Measurements from ENCODE around the gene KDM1A.
"Not testable (repeated sequence)": the region's sequence is repeated elsewhere in the genome, so short reads cannot be mapped to it uniquely, and the experiment has no call there.

KDM1A gene

DNA sequence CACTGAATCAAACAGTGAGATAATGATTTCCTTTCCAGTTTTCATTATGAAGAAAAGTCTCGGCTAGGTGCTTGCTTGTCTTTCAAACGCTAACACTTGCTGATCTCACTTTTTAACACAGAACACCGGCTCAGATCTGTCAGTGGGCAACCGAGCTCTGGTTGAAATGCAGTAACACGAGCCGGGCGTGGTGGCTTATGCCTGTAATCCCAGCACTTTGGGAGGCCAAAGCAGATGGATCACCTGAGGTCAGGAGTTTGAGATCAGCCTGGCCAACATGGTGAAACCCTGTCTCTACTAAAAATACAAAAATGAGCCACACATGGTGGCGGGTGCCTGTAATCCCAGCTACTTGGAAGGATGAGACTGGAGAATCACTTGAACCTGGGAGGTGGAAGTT, 9.2 kb upstream of the KDM1A start:
- H3K36me3 ChIP-seq (ENCODE audit: control insufficient read depth in 2 of 2, insufficient read depth in 1 of 2, low read length in 2 of 2); H3K27ac ChIP-seq (ENCODE audit: extremely low read depth, low read depth, low read length); CTCF ChIA-PET; H3K9me3 ChIP-seq (ENCODE audit: control insufficient read depth, insufficient read depth, low read depth, low read length); H3K4me3 ChIP-seq (ENCODE audit: low read depth, low read length); POLR2A ChIA-PET; H3K4me1 ChIP-seq (ENCODE audit: control insufficient read depth, insufficient read depth, low read length): not testable (repeated sequence)
- peak; percentile 36; the same call in 1 of the 2 replicates for TF ChIP-seq KLF1 (tag by site-specific recombination; IDR thresholded peaks at IDR 0.05)

- TF ChIP-seq ZBTB48 (tag by site-specific recombination; IDR thresholded peaks at IDR 0.05) (0 out of 2 replicates have a peak, but pooled peaks have one; percentile 19), ZNF48 (tag by site-specific recombination; IDR thresholded peaks at IDR 0.05) (no peak), ZNF768 (tag by site-specific recombination; IDR thresholded peaks at IDR 0.05) (no peak), ZIC2 (tag by site-specific recombination; IDR thresholded peaks at IDR 0.05) (peak; percentile 71), ZNF510 (tag by site-specific recombination; IDR thresholded peaks at IDR 0.05; ENCODE audit: insufficient replicate concordance) (no peak), ZNF707 (tag by site-specific recombination; IDR thresholded peaks at IDR 0.05) (no peak), ZNF350 (tag by site-specific recombination; IDR thresholded peaks at IDR 0.05) (no peak)
- Histone ChIP-seq H3K36me3 (ENCODE audit: control insufficient read depth in 2 of 2, insufficient read depth in 1 of 2, low read length in 2 of 2) (no peaks in the 10 kb centered on the region), H3K4me1 (ENCODE audit: control insufficient read depth, insufficient read depth, low read length) (no peaks in the 10 kb centered on the region), H3K27ac (ENCODE audit: extremely low read depth, low read depth, low read length) (no peak overlapping the region), H3K9me3 (ENCODE audit: control insufficient read depth, insufficient read depth, low read depth, low read length) (no peaks in the 10 kb centered on the region), H3K4me3 (ENCODE audit: low read depth, low read length) (no peak overlapping the region)
- ChIA-PET POLR2A (no interaction called here), CTCF (interaction anchor here (0.9 to 1.0 kb wide), 2 partner anchors 50 to 122 kb away, joined by 3 read pairs; no protein-coding TSS in a partner anchor)
These were observed 5.6 kb upstream of the KDM1A start for GRCh38 chr1:23013657-23014056.

DNA sequence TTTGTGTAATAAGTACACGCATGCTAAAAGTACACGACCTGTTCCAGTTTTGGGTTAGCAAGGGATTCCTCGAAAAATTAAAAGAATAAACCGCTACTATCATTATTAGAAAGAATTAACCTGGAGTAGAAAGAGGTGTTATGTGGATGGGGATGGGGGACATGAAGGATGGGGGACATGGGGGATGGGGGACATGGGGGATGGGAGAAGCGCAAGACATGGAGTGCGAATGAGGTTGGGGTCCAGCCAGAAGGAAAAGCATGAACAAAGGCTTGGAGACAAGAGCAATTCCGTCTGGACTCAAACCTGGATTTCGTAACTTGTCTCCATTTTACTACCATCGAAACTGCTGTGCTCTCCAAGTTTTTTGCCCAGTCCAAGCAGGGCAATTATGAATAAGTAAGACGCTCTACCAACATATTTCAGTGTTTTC, 591 bp upstream of the KDM1A start:
- Histone ChIP-seq H3K36me3 (ENCODE audit: control insufficient read depth in 2 of 2, insufficient read depth in 1 of 2, low read length in 2 of 2) (no peaks in the 10 kb centered on the region), H3K9me3 (ENCODE audit: control insufficient read depth, insufficient read depth, low read depth, low read length) (no peaks in the 10 kb centered on the region), H3K4me3 (ENCODE audit: low read depth, low read length) (peak overlapping the region; percentile 45), H3K4me1 (ENCODE audit: control insufficient read depth, insufficient read depth, low read length) (no peaks in the 10 kb centered on the region), H3K27ac (ENCODE audit: extremely low read depth, low read depth, low read length) (peak overlapping the region; percentile 57; the same call in 1 of the 2 replicates)
- no peak for TF ChIP-seq ZNF621 (tag by site-specific recombination; IDR thresholded peaks at IDR 0.05)
- TF ChIP-seq ZNF776 (tag by site-specific recombination; IDR thresholded peaks at IDR 0.05; ENCODE audit: borderline replicate concordance) = no peak
- TF ChIP-seq ZBTB1 (tag by site-specific recombination; IDR thresholded peaks at IDR 0.05) = no peak
- TF ChIP-seq PRDM10 (tag by site-specific recombination; IDR thresholded peaks at IDR 0.05) = no peak
- TF ChIP-seq AEBP2 (tag by site-specific recombination; IDR thresholded peaks at IDR 0.05; ENCODE audit: borderline replicate concordance) = no peak
- TF ChIP-seq ZEB2 (tag by site-specific recombination; IDR thresholded peaks at IDR 0.05) = no peak
- TF ChIP-seq SETDB1 (IDR thresholded peaks at IDR 0.05; ENCODE audit: insufficient read length, low read length) = no peak
- TF ChIP-seq, protein P1, sequence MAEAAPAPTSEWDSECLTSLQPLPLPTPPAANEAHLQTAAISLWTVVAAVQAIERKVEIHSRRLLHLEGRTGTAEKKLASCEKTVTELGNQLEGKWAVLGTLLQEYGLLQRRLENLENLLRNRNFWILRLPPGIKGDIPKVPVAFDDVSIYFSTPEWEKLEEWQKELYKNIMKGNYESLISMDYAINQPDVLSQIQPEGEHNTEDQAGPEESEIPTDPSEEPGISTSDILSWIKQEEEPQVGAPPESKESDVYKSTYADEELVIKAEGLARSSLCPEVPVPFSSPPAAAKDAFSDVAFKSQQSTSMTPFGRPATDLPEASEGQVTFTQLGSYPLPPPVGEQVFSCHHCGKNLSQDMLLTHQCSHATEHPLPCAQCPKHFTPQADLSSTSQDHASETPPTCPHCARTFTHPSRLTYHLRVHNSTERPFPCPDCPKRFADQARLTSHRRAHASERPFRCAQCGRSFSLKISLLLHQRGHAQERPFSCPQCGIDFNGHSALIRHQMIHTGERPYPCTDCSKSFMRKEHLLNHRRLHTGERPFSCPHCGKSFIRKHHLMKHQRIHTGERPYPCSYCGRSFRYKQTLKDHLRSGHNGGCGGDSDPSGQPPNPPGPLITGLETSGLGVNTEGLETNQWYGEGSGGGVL (tag by site-specific recombination; IDR thresholded peaks at IDR 0.05) = no peak
- TF ChIP-seq KLF7 (tag by site-specific recombination; IDR thresholded peaks at IDR 0.05; ENCODE audit: borderline replicate concordance) = no peak
- TF ChIP-seq, protein P2, sequence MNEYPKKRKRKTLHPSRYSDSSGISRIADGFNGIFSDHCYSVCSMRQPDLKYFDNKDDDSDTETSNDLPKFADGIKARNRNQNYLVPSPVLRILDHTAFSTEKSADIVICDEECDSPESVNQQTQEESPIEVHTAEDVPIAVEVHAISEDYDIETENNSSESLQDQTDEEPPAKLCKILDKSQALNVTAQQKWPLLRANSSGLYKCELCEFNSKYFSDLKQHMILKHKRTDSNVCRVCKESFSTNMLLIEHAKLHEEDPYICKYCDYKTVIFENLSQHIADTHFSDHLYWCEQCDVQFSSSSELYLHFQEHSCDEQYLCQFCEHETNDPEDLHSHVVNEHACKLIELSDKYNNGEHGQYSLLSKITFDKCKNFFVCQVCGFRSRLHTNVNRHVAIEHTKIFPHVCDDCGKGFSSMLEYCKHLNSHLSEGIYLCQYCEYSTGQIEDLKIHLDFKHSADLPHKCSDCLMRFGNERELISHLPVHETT (tag by site-specific recombination; IDR thresholded peaks at IDR 0.05) = no peak
- TF ChIP-seq, protein P3, sequence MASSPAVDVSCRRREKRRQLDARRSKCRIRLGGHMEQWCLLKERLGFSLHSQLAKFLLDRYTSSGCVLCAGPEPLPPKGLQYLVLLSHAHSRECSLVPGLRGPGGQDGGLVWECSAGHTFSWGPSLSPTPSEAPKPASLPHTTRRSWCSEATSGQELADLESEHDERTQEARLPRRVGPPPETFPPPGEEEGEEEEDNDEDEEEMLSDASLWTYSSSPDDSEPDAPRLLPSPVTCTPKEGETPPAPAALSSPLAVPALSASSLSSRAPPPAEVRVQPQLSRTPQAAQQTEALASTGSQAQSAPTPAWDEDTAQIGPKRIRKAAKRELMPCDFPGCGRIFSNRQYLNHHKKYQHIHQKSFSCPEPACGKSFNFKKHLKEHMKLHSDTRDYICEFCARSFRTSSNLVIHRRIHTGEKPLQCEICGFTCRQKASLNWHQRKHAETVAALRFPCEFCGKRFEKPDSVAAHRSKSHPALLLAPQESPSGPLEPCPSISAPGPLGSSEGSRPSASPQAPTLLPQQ (tag by site-specific recombination; IDR thresholded peaks at IDR 0.05) = no peak
- no peak for TF ChIP-seq ZFP37 (tag by site-specific recombination; IDR thresholded peaks at IDR 0.05)
- no peak for TF ChIP-seq ZNF146 (tag by site-specific recombination; IDR thresholded peaks at IDR 0.05)
- POLR2A ChIA-PET = interaction anchor here (0.6 to 1.7 kb wide), 6 partner anchors 11 to 178 kb away, joined by 3 to 4 read pairs (median 4); no protein-coding TSS in a partner anchor
- CTCF ChIA-PET = interaction anchor here (0.6 kb wide), 1 partner anchor 31 kb away, joined by 4 read pairs; no protein-coding TSS in a partner anchor

All from HEK293 (cell line).